ENCODE data around the gene RBMS1. TPM values are rescaled to one million over a fixed set of nuclear protein-coding genes. Genes with fewer than 3 reads are reported as not detected.

Gene RBMS1
- total RNA-seq, 1 experiment from 2014 or later: 111 TPM

DNA sequence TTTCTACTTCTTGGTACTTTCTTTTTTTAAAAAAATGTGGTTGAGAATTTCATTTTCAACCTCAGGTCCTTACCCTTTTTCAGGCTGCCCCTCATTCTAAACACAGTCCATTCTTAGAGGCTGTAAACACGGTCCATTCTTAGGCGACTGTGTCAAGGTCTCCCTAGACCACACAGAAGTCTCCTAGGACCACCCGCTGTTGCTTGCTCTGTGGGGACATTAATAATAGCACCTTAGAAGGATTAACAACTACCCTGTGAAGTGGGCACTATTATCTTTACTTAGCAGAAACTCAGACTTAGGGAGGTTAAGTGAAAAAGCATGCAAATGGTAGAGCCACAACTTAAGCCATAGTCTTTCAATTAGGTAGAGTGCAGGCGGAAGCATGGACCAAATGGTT, 91.7 kb downstream of the RBMS1 start:
- Histone ChIP-seq H3K9me3 (replicated peaks) (no peaks in the 10 kb centered on the region), H3K36me3 (peaks cover 4% of the 10 kb centered on the region; the same call in 1 of the 2 replicates), H3K4me3 (no peak overlapping the region), H3K27ac (peak overlapping the region; percentile 63), H3K27me3 (replicated peaks) (no peaks in the 10 kb centered on the region), H3K4me1 (replicated peaks) (peaks cover 92% of the 10 kb centered on the region)
- peak; percentile 90 to 96 for DNase-seq (ENCODE audit: low read depth in 1 of 2, low spot score in 2 of 2)

DNA sequence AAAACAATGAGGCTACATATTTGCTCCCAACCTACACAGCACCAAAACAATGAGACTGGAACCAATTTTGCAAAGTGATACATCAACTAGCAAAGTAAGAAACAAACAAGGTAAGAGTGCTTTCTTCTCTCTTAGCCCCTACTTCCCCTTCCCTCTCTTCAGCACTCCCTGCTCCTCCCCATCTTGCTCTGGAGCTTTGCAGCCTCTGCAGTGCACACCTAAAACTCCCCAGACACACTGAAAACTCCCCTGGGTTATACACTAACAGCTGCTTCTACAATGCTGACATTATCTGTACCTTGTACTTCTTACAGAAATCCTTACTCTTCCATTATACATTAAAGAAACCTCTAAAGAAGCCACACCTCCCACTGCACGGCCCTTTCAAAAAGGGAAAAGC, 93.7 kb downstream of the RBMS1 start:
- Histone ChIP-seq H3K27me3 (replicated peaks) (no peaks in the 10 kb centered on the region), H3K4me3 (no peak overlapping the region), H3K36me3 (0 out of 2 replicates have a peak, but pooled peaks cover 6% of the 10 kb centered on the region), H3K4me1 (replicated peaks) (peaks cover 89% of the 10 kb centered on the region), H3K9me3 (replicated peaks) (no peaks in the 10 kb centered on the region), H3K27ac (no peak overlapping the region)
- no peak for DNase-seq (ENCODE audit: low read depth in 1 of 2, low spot score in 2 of 2)

DNA sequence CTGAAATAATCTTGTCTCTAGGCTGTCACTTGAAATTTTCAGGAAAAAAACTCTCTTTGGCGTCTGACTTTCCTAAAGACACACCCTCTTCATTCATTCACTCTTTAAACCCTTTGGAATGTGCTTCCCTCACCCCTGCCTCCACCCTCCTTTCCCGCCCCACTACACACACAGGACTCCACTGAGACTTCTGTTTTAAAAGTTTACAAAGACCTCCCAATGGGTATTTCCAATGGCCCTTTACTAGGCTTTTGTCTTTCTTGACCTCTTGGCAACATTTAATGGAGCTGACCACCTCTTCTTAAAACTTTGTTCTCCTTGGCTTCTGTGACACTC, 96.1 kb downstream of the RBMS1 start:
- Histone ChIP-seq H3K27ac (peak overlapping the region; percentile 84), H3K9me3 (replicated peaks) (no peaks in the 10 kb centered on the region), H3K36me3 (peaks cover 13% of the 10 kb centered on the region), H3K4me1 (replicated peaks) (peaks cover 82% of the 10 kb centered on the region), H3K4me3 (no peak overlapping the region), H3K27me3 (replicated peaks) (no peaks in the 10 kb centered on the region)
- peak; percentile 74 to 78 for DNase-seq (ENCODE audit: low read depth in 1 of 2, low spot score in 2 of 2)

DNA sequence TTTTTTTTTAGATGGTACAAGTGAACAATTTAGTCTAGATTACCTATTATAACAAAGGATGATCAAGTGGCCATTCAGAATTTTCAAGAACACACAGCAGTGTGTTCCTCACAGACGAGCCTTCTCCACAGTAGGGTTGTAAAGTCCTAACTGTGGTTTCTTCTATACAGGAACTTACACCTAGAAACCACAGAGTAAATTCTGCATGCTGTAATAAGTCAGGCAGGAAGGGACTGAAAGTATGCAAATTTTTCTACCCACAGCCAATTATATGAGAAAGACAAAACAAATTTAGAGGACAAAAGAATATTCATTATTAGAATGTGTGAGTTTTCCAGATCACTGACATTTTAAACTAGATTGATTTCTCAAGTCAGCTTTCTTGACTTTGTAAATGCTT, 99.5 kb downstream of the RBMS1 start:
- Histone ChIP-seq H3K36me3 (peaks cover 23% of the 10 kb centered on the region), H3K27me3 (replicated peaks) (no peaks in the 10 kb centered on the region), H3K4me3 (no peak overlapping the region), H3K4me1 (replicated peaks) (peaks cover 83% of the 10 kb centered on the region), H3K27ac (no peak overlapping the region), H3K9me3 (replicated peaks) (no peaks in the 10 kb centered on the region)
- DNase-seq (ENCODE audit: low read depth in 1 of 2, low spot score in 2 of 2): no peak

DNA sequence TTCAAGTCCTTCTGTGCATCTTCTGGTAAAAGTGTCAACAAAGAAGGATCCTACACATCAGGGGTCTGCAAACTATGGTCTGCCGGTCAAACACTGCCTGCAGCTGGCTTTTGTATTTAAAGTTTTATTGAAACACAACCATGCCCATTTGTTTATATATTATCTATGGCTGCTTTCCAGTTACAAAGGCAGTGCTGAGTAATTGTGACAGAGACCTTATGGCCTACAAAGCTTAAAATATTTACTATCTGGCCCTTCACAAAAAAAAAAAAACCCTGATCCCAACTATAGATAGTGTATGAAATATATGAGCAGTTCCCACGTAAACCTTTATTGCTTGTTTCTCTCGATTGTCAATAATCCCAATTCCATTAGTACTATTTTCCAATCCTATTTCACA, 101.4 kb downstream of the RBMS1 start:
- H3K9me3 ChIP-seq (replicated peaks): no peaks in the 10 kb centered on the region
- peaks cover 23% of the 10 kb centered on the region for H3K36me3 ChIP-seq
- no peak overlapping the region for H3K4me3 ChIP-seq
- no peaks in the 10 kb centered on the region for H3K27me3 ChIP-seq (replicated peaks)
- no peak overlapping the region for H3K27ac ChIP-seq
- DNase-seq (ENCODE audit: low read depth in 1 of 2, low spot score in 2 of 2): no peak
- H3K4me1 ChIP-seq (replicated peaks): peaks cover 83% of the 10 kb centered on the region

DNA sequence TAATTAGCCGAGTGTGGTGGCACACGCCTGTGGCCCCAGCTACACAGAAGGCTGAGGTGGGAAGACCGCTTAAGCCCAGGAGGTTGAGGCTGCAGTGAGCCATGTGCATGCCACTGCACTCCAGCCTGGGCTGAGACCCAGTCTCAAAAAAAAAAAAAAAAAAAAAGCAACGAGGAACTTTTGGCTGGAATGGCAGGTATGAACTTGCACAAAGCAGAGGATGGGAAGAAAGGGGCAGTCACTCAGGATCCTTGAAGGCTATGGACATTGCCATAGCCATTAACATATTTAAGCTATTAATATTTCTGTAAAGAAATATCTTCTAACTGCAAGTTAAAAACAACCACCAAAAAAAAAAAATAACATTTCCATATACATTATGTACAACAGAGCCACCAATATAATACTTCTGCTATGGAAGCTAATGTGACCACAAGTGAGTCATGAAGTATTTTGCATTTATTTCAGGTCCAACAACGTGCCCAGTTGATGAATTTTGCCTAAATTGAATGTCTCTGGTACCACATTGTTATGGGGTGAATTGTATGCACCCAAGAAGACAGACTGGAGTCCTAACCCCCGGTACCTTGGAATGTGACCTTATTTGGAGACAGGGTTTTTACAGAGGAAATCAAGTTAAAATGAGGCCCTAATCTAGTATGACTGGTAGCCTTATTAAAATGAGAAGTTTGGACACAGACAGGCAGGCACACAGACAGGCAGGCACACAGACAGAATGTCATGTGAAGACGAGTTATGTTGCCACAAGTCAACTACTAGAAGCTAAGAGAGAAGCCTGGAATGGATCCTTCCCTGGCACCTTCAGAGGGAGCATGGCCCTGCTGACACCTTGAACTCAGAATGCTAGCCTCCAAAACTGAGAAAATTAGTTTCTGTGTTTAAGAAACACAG, 102.8 kb downstream of the RBMS1 start:
- H3K4me1 ChIP-seq (replicated peaks): peaks cover 82% of the 10 kb centered on the region
- peak in 1 of 2 experiments; percentile 55 for DNase-seq (ENCODE audit: low read depth in 1 of 2, low spot score in 2 of 2)
- H3K4me3 ChIP-seq: no peak overlapping the region
- H3K9me3 ChIP-seq (replicated peaks): no peaks in the 10 kb centered on the region
- H3K27me3 ChIP-seq (replicated peaks): no peaks in the 10 kb centered on the region
- peaks cover 23% of the 10 kb centered on the region for H3K36me3 ChIP-seq
- H3K27ac ChIP-seq: peak overlapping the region; percentile 49

DNA sequence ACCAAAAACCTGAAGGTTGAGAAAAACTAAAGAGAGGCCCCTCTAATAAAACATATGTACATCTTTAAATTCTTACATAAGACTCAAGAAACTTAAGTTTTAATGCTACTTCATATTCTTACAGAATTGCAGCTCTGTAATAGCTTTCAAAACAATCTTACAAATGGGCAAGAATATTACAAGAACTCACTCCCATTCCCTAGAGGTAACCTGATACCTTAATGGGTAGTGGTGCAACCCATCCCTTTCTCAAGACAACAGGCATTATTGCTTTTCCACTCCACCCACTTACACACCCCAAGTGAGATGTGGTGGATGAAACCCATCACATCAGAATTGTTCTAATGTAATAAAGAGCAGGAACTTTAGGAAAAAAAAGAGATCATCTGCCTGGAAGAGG, 103.7 kb downstream of the RBMS1 start:
- no peak overlapping the region for H3K4me3 ChIP-seq
- peaks cover 80% of the 10 kb centered on the region for H3K4me1 ChIP-seq (replicated peaks)

DNA sequence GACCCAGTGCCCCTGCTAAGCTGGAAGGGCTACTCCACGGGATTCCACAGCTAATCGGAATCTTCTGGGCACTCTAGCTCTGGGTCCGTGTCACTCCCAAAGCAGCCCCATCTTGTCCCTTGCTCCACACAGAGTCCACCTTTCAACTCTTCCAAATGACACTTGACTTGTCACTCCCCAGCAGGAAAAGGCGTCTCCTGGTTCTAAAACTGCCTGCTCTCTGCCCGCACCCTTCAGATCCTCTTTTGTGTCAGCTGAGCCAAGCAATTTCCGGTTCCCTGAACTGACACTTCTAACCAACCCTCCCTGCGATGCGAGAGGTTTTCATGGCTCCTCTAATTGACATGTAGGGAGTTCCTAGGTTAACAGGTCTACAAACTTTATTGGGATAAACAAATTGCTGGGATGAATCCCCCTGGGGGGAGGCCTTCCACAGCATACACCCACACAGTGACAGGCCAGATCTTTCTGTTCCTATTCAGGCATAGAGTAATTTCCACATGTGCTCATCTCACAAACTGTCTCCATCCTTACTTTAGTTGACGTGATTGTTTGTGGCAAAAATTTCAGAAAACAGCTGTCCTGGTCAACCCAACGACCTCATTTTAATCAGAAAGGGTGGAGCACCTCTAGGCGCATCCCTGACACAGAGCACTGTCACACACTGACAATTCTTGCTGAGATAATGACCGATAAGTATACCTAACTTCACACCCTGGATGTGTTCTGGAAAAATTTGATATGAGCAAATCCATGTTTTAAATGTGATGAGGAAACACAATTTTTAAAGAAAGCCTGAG, 104.9 kb downstream of the RBMS1 start:
- peak overlapping the region; percentile 64 for H3K27ac ChIP-seq
- peaks cover 72% of the 10 kb centered on the region for H3K4me1 ChIP-seq (replicated peaks)
- no peak for DNase-seq (ENCODE audit: low read depth in 1 of 2, low spot score in 2 of 2)
- H3K36me3 ChIP-seq: peaks cover 15% of the 10 kb centered on the region
- no peaks in the 10 kb centered on the region for H3K9me3 ChIP-seq (replicated peaks)
- H3K27me3 ChIP-seq (replicated peaks): no peaks in the 10 kb centered on the region
- H3K4me3 ChIP-seq: no peak overlapping the region

More for the DNA sequence above, 103.7 kb downstream of the RBMS1 start:
- Histone ChIP-seq H3K9me3 (replicated peaks) (no peaks in the 10 kb centered on the region), H3K36me3 (peaks cover 22% of the 10 kb centered on the region), H3K27me3 (replicated peaks) (no peaks in the 10 kb centered on the region), H3K27ac (no peak overlapping the region)
- no peak for DNase-seq (ENCODE audit: low read depth in 1 of 2, low spot score in 2 of 2)

DNA sequence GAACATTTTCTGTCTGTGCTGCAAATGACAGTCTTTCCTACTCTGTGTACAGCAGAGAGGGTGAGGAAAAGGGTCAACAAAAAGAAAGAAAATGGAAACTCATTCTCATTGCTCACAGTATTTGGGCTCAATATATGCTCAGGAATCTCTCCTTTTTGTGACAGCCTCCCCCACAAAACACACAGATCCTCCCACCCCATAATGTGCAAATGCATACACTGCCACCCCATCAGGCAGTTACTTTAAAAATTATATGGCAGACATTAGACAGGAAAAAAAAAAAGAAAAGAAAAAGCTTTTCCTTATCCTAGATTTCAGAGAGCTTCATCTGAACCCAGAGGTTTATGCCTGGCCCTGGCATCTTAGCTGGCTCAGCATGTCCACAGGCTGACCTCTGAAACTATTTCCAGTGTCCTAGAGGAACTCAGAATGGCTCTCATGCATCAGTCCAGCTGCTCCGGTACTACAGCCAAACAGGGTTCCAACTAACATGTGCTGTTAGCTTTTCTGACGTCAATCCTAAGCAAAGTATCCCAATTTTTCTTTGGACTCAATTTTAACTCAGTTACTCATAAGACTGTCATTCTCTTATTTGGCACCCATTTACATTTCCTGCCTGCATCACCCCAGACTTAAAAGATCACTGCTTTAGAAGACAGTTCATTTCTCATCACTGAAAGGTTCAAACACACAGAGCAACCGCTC, 105.9 kb downstream of the RBMS1 start:
- H3K4me3 ChIP-seq: no peak overlapping the region
- peak; percentile 57 to 59 for DNase-seq (ENCODE audit: low read depth in 1 of 2, low spot score in 2 of 2)
- H3K27ac ChIP-seq: peak overlapping the region; percentile 64
- H3K4me1 ChIP-seq (replicated peaks): peaks cover 65% of the 10 kb centered on the region
- H3K27me3 ChIP-seq (replicated peaks): no peaks in the 10 kb centered on the region
- H3K9me3 ChIP-seq (replicated peaks): no peaks in the 10 kb centered on the region
- H3K36me3 ChIP-seq: peaks cover 19% of the 10 kb centered on the region

DNA sequence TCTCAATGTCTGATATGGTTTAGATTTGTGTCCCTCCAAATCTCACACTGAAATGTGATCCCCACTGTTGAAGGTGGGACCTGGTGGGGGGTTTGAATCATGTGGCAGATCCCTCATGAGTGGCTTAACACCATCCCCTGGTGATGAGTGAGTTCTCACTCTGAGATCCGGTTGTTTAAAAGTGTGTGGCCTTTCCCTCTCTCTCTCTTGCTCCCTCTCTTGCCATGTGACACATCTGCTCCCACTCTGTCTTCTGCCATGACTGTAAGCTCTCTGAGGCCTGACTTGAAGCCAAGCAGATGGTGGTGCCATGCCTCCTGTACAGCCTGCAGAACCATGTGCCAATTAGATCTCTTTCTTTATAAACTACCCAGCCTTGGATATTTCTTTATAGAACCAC, 108.8 kb downstream of the RBMS1 start:
- DNase-seq (ENCODE audit: low read depth in 1 of 2, low spot score in 2 of 2): no peak
- no peaks in the 10 kb centered on the region for H3K9me3 ChIP-seq (replicated peaks)
- H3K4me3 ChIP-seq: no peak overlapping the region
- H3K27me3 ChIP-seq (replicated peaks): no peaks in the 10 kb centered on the region
- peaks cover 52% of the 10 kb centered on the region for H3K4me1 ChIP-seq (replicated peaks)
- peaks cover 9% of the 10 kb centered on the region for H3K36me3 ChIP-seq
- H3K27ac ChIP-seq: no peak overlapping the region

DNA sequence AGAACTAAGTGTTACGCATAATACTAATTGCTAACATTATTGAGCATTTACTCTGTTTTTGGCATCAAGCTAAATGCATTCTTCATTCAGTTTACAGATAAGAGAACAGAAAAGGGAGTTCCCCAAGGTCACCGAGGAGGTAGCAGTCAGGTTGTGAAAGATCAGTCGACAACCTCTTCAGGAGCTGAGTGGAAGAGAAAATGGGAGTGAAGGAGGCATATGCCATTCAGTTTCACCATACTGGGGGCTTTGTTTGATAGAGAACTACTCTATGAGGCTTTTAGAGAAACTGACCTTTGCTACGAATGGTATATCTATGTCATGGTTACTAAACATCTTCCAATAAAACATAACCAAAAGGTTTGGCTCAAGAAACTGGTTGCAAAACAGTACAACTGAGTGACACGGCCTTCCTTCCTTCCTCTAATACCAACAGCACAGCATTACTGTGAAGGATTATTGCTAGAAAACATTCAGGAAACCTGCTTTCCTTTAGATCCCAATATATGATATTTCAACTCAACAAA, 112.1 kb downstream of the RBMS1 start:
- H3K27me3 ChIP-seq (replicated peaks): no peaks in the 10 kb centered on the region
- H3K36me3 ChIP-seq: peaks cover 14% of the 10 kb centered on the region
- no peak overlapping the region for H3K27ac ChIP-seq
- H3K9me3 ChIP-seq (replicated peaks): no peaks in the 10 kb centered on the region
- H3K4me3 ChIP-seq: no peak overlapping the region
- DNase-seq (ENCODE audit: low read depth in 1 of 2, low spot score in 2 of 2): no peak
- peaks cover 47% of the 10 kb centered on the region for H3K4me1 ChIP-seq (replicated peaks)

DNA sequence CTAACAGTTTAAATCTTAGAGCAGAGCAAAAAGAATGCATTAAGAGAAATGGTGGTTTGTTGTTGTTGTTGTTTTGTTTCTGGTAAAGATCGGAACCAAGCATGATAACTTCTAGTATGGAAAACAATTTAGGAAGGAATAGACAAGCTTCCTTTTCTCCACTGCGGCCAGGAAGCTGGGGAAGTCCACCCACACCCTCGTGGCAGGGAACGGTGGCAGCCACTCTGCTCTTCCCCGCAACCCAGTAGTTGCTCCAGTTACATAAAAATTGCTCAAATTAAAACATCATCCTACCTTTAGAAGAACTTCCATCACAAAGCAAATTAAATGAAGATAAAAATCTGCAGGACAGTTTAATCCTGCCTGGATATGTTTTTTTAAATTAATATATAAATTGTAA, 113.0 kb downstream of the RBMS1 start:
- H3K4me3 ChIP-seq: no peak overlapping the region
- peaks cover 50% of the 10 kb centered on the region for H3K4me1 ChIP-seq (replicated peaks)
- no peak for DNase-seq (ENCODE audit: low read depth in 1 of 2, low spot score in 2 of 2)
- peaks cover 9% of the 10 kb centered on the region for H3K36me3 ChIP-seq
- no peaks in the 10 kb centered on the region for H3K9me3 ChIP-seq (replicated peaks)
- 0 out of 2 replicates have a peak overlapping the region, but pooled peaks have one; percentile 49 for H3K27ac ChIP-seq
- no peaks in the 10 kb centered on the region for H3K27me3 ChIP-seq (replicated peaks)

DNA sequence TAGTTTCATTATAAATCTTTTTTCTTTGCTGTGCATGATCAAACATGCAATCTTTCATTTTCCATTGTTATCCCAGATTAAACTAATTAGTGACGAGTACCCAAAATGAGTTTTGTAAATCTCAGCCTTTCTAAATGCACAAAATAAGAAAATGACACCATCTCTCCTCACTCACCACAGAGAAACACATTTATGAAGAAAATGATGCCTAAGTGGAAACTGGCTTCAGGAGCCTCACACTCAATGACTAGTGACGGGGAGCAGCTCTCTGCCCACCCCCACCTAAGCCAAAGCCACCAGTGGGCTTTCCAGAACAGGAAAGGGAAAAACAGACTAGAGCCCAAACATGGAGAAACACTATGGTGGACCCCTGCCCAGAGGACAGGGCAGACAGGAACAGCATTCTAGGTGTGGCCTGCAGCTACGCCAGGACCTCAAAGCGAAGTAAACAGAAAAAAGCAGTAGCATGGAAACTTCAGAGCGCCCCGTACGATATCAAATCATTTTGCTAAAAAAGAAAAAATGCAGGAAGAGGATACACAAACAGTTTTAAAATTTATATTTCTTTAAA, 113.5 kb downstream of the RBMS1 start:
- Histone ChIP-seq H3K9me3 (replicated peaks) (no peaks in the 10 kb centered on the region), H3K4me1 (replicated peaks) (peaks cover 55% of the 10 kb centered on the region), H3K4me3 (no peak overlapping the region), H3K27me3 (replicated peaks) (no peaks in the 10 kb centered on the region), H3K36me3 (peaks cover 12% of the 10 kb centered on the region), H3K27ac (peak overlapping the region; percentile 49)
- DNase-seq (ENCODE audit: low read depth in 1 of 2, low spot score in 2 of 2): no peak

All from SJSA1 (cell line).